ENCODE results near the gene E2F2.

DNA sequence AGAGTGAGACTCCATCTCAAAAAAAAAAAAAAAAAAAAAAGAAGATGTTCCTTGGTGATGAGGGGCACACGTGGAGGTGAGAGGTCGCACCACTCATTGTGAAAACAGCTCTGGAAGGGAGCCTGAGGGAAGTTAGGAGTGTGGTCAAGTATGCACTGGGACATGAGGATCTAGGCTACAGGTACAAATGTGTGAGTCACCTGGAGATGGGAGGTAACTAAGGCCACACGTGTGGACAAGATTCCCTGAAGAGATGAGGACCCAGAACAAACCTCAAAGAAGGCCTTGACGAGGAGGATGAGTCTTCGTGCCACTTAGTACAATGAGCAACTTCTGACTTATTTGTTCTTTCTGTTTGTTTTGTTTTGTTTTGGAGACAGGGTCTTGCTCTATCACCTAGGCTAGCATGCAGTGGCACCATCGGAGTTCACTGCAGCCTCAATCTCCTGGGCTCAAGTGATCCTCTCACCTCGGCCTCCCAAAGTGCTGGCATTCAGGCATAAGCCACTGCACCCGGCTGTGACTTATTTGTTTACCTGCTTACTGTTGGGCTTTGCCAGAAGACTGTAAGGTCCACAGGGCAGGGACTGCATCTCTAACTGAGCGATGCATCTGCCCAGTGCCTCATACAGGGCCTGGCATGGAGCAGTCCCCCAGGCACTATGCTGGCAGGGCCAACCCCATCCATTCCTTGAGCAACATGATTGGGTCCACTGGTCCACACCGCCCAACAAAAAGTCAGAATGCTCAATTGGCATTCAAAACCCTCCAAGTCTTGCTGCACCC lies 53.5 kb downstream of the E2F2 start:
- TF ChIP-seq, protein P1, sequence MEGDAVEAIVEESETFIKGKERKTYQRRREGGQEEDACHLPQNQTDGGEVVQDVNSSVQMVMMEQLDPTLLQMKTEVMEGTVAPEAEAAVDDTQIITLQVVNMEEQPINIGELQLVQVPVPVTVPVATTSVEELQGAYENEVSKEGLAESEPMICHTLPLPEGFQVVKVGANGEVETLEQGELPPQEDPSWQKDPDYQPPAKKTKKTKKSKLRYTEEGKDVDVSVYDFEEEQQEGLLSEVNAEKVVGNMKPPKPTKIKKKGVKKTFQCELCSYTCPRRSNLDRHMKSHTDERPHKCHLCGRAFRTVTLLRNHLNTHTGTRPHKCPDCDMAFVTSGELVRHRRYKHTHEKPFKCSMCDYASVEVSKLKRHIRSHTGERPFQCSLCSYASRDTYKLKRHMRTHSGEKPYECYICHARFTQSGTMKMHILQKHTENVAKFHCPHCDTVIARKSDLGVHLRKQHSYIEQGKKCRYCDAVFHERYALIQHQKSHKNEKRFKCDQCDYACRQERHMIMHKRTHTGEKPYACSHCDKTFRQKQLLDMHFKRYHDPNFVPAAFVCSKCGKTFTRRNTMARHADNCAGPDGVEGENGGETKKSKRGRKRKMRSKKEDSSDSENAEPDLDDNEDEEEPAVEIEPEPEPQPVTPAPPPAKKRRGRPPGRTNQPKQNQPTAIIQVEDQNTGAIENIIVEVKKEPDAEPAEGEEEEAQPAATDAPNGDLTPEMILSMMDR (IDR thresholded peaks at IDR 0.05; ENCODE audit: insufficient read depth, low read length, poor library complexity, severe bottlenecking), result no peak
- no peak for TF ChIP-seq EZH2phosphoT487 (conservative IDR thresholded peaks at IDR 0.05; ENCODE audit: low read length)

Data from SU-DHL-6 (cell line).